Ishikawa (cell line): ENCODE measurements around the gene TXNL1.

Experiments used
- MAX ChIP-seq: IDR thresholded peaks from 2 replicates; pipeline ENCODE4 v1.6.1; 2012
- REST ChIP-seq: IDR thresholded peaks from 2 replicates; pipeline ENCODE4 v1.6.1; 2012; ENCODE audit warnings: low read depth, mild to moderate bottlenecking
- YY1 ChIP-seq: IDR thresholded peaks from 2 replicates; pipeline ENCODE4 v1.6.1; 2012; ENCODE audit warnings: low read depth

GRCh38 chr18:56576826-56577573 lies 61.4 kb downstream of the TXNL1 start:
- TF ChIP-seq YY1 (no peak), REST (no peak), MAX (no peak)
